GM12891 (cell line): ENCODE data around the gene ZNF383.

ENCODE experiments used
- PAX5 ChIP-seq: IDR thresholded peaks from 2 replicates; pipeline ENCODE4 v1.6.1; 2011; ENCODE audit warnings: low read length, moderate library complexity, mild to moderate bottlenecking; ENCODE audit not compliant: insufficient read depth, severe bottlenecking
- POLR2A ChIP-seq: IDR thresholded peaks from 2 replicates; pipeline ENCODE4 v1.6.1; 2011; ENCODE audit warnings: low read depth, low read length, control low read depth
- POLR2AphosphoS5 ChIP-seq: IDR thresholded peaks from 2 replicates; pipeline ENCODE4 v1.6.1; 2011; ENCODE audit warnings: low read depth, low read length, control low read depth
- POU2F2 ChIP-seq: IDR thresholded peaks from 2 replicates; pipeline ENCODE4 v1.6.1; 2011; ENCODE audit warnings: low read depth, mild to moderate bottlenecking, control low read depth, low read length, moderate library complexity

DNA sequence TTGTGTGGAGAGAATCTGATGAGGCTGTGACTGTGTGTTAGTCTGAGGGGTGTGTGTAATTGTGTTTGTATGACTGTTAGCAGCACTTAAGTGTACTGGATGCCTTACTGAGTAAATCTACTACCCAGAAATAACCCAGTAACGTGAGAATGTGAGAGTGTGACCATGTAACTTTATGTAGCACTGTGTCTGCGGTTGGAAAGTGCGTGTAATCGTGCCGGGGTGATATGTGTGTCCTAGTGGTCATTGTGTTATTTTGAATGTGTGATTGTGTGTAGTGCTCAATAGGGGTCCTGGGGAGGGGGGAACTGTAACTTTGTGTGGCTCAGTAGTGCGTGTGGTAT is 550 bp downstream of the ZNF383 start:
- TF ChIP-seq POLR2A (no peak), POLR2AphosphoS5 (no peak), PAX5 (no peak), POU2F2 (no peak)
